ENCODE data around the gene SNORC. TPM values are rescaled to one million over a fixed set of nuclear protein-coding genes. Genes with fewer than 3 reads are reported as not detected.

Gene SNORC
- total RNA-seq, result 2.0 and 2.2 TPM in 2 replicates

GRCh38 chr2:232870018-232870765 lies at the start of gene SNORC:
TSS of gene SNORC (plus strand) at chr2:232870264. CDS start at chr2:232870342, 78 bp downstream.

Small RNAs within 50 kb of the gene (small RNA-seq; reads per million reads assigned to genes)
- not detected for gene RF00019 (ENCODE audit: low replicate concordance)

Other genes with a start within 250 kb of the SNORC start
- 0.14 and 0.22 TPM in 2 replicates for gene EFHD1, start 236.7 kb upstream of the SNORC start, total RNA-seq
- 53.0 and 55.5 TPM in 2 replicates for gene GIGYF2, start 172.9 kb upstream of the SNORC start, total RNA-seq
- 0.22 TPM in 1 of 2 replicates, not detected in the other for gene KCNJ13, start 93.7 kb upstream of the SNORC start, total RNA-seq
- gene NGEF, start 143.0 kb downstream of the SNORC start, total RNA-seq, result under 0.01 and 0.57 TPM in 2 replicates
- not detected in 2 replicates for gene NEU2, start 162.4 kb downstream of the SNORC start, total RNA-seq
- 0.14 and 1.3 TPM in 2 replicates for gene INPP5D, start 190.1 kb downstream of the SNORC start, total RNA-seq

Measured in placental pericyte (primary cell).